GM19438 (cell line): Measurements from ENCODE around the gene ZBTB18.
"Not testable (repeated sequence)": the region's sequence is repeated elsewhere in the genome, so short reads cannot be mapped to it uniquely, and the experiment has no call there.

Experiments
- ATAC-seq: cut with Tn5 transposase; IDR thresholded peaks from one replicate; pipeline ENCODE4 v1.9.1; 2021; ENCODE audit warnings: low read depth; ENCODE audit not compliant: unreplicated experiment

Gene ZBTB18

DNA sequence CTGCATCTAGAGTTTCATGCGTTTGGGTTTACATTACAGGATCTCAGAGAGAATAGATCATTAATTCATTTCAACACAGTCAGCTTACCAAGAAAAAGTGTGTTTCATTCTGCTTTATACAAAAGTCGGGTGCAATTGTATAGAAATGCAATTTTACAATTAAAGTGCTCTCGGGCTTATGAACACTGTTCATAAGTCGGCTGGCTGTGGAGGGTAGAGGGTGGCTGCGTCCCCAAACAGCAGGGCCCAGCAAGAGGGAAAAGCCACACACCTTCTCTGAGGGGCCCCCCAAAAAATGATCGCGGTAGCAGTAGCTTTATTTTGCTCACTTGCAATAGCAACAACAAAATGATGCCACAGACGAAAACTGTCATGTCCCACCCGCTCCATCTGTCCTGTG, 13.8 kb upstream of the ZBTB18 start:
- ATAC-seq = no peak

DNA sequence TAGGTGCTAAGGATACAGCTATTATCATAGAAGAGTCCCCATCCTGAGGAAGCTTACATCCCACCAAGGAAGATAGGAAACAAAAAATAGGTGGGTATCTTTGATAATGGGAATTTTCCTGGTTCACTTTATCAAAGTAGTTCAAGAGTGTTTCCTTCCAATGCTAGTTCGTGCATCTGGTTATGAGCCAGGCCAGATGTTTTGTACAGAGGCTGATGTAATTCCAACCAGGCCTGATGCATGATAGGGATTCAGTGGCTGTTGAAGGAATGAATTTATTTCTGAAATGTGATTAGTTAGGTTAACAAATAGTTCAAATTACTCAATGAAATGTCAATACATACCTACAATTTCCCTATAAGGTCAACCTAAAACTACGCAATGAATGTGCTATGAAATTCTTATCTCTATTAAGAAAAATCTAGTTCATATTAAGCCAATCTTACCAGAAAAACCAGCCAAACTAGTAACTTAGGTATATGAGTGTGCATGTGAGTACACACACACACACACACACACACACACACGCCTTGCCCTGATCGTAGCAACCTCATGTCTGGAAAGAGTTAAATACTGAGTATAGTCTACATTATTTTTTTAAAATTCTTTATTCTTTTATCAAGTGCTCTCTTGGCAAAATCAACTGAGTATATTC, 9.5 kb upstream of the ZBTB18 start:
- ATAC-seq = no peak

DNA sequence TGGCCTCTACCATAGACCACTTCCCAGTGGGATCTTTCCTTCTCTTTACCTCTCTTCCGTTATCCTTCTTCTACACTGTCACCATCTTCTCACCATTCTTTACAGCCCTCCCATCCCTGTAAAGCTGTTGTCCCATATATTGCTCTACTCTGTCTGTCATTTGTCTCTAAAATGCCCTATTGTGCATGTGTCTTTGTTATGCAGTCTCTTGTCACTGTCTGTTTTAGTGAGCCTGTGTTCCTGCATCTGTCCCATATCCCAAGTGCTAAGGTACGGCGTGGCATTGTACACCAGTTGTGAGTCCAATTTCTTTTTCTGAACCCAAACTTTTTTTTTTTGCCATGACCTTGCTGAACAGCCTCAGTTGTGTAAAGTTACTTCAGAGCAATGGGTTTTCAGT, 8.8 kb upstream of the ZBTB18 start:
- ATAC-seq = no peak

- ATAC-seq = no peak
Measured at GRCh38 chr1:244044423-244044822, 6.7 kb upstream of the ZBTB18 start.

DNA sequence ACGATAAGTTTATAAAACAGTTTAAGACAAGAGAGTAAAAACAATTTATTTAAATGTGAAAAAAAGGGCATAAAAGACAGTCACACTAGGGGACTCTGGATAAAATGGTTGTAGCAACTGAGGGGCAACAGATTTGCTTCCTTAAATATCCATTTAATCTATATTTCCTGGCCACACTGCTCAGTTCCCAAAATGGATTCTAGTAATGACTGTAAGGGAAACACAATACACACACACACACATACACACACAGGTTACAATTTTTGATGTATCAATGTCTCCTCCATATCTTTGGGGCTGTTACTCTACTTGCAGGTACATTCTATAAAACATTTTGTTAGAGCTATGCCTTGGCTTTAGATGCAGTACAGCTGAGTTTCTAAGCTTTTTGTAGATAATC, 4.8 kb upstream of the ZBTB18 start:
- ATAC-seq = not testable (repeated sequence)

GRCh38 chr1:244046907-244047611, 4.0 kb upstream of the ZBTB18 start:
- ATAC-seq = no peak

- peak; percentile 67 for ATAC-seq
Measured at GRCh38 chr1:244047621-244048255, 3.3 kb upstream of the ZBTB18 start.

- ATAC-seq = no peak
Measured at GRCh38 chr1:244048256-244049161, 2.6 kb upstream of the ZBTB18 start.

GRCh38 chr1:244049162-244050013, 1.7 kb upstream of the ZBTB18 start:
- no peak for ATAC-seq

- no peak for ATAC-seq
Measured at GRCh38 chr1:244050014-244050834, 859 bp upstream of the ZBTB18 start.

GRCh38 chr1:244052016-244052727, 1.1 kb downstream of the ZBTB18 start:
- ATAC-seq = no peak

- no peak for ATAC-seq
Measured at GRCh38 chr1:244052728-244053312, 1.7 kb downstream of the ZBTB18 start.

- no peak for ATAC-seq
Measured at GRCh38 chr1:244053831-244054230, 2.7 kb downstream of the ZBTB18 start.

GRCh38 chr1:244054247-244054923, 3.3 kb downstream of the ZBTB18 start:
- no peak for ATAC-seq

DNA sequence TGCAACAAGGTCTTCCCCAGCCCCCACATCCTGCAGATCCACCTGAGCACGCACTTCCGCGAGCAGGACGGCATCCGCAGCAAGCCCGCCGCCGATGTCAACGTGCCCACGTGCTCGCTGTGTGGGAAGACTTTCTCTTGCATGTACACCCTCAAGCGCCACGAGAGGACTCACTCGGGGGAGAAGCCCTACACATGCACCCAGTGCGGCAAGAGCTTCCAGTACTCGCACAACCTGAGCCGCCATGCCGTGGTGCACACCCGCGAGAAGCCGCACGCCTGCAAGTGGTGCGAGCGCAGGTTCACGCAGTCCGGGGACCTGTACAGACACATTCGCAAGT, 3.8 kb downstream of the ZBTB18 start:
- no peak for ATAC-seq

- no peak for ATAC-seq
Measured at GRCh38 chr1:244056577-244056976, 5.5 kb downstream of the ZBTB18 start.

- no peak for ATAC-seq
Measured at GRCh38 chr1:244057474-244058385, 6.6 kb downstream of the ZBTB18 start.
